HG03558 (cell line): ENCODE measurements around the gene PDZRN3.
A peak's percentile ranks its signal among the peaks of the same experiment; 100 is the strongest.
"Not testable (repeated sequence)": the region's sequence is repeated elsewhere in the genome, so short reads cannot be mapped to it uniquely, and the experiment has no call there.

Experiments used
- ATAC-seq: cut with Tn5 transposase; IDR thresholded peaks from one replicate; pipeline ENCODE4 v1.9.1; 2021; ENCODE audit warnings: moderate number of reproducible peaks; ENCODE audit not compliant: unreplicated experiment; ENCODE audit errors: extremely low read depth

Gene PDZRN3

GRCh38 chr3:73471986-73472787 lies 152.6 kb downstream of the PDZRN3 start:
- ATAC-seq: no peak

DNA sequence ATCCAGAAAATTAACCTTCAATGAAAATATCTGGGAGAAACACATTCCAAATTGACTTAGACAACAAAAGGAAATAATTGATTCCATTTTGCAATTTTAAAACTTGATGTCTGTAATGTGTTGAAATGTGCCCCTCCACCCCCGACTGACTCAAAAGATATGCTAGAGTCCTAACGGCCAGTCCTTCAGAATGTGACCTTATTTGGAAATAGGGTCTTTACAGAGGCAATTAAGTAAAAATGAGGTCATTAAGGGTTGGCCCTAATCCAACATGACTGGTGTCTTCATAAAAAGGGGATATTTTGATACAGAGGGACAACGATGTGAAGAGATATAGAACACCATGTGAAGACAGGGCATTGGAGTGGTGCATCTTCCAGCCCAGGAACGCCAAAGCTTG lies 153.9 kb downstream of the PDZRN3 start:
- ATAC-seq: no peak

DNA sequence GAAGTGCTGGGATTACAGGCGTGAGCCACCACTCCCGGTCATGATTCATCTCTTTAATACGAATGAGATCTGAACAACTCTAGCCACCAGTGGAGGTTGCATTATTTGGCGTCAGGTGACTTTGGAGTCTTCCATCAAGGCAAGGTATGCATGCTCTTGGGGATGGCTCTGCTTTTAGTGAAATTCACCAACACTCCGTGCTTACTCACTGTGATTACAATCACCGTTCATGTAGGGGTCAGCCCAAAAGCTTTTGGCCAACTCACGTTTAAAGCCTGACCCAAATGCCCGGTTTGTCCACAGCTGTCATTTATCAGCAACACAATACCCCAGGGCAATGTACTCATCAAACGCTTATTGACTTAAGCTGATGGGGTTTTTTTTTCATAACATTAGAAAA lies 155.4 kb downstream of the PDZRN3 start:
- ATAC-seq: no peak

GRCh38 chr3:73467211-73467610 lies 157.5 kb downstream of the PDZRN3 start:
- ATAC-seq: no peak

GRCh38 chr3:73465926-73466325 lies 158.8 kb downstream of the PDZRN3 start:
- no peak for ATAC-seq

- not testable (repeated sequence) for ATAC-seq
These were observed 160.6 kb downstream of the PDZRN3 start for GRCh38 chr3:73464126-73464525.

DNA sequence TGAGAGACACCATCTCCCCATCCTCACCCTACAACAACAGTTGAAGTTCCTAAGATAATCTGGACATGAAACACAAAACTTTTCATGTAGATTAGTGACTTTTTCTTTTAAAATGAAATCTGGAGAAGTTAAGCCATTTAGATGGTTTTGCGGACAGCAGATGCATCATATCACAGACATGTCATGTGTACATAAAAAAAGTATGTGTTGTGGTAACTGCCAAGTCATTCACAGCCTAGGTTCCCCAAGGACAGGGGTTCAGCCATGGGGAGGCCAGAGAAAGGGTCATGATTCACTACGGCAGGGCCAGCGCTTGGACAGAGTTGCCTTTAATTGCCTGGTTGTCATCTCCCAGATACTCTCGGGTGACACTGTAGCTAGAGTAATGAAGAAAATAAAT lies 163.2 kb downstream of the PDZRN3 start:
- ATAC-seq: no peak

- ATAC-seq: no peak
These were observed 165.0 kb downstream of the PDZRN3 start for GRCh38 chr3:73459711-73460110.

GRCh38 chr3:73453666-73454065 lies 171.1 kb downstream of the PDZRN3 start:
- ATAC-seq: no peak

- no peak for ATAC-seq
These were observed 172.0 kb downstream of the PDZRN3 start for GRCh38 chr3:73452729-73453128.

DNA sequence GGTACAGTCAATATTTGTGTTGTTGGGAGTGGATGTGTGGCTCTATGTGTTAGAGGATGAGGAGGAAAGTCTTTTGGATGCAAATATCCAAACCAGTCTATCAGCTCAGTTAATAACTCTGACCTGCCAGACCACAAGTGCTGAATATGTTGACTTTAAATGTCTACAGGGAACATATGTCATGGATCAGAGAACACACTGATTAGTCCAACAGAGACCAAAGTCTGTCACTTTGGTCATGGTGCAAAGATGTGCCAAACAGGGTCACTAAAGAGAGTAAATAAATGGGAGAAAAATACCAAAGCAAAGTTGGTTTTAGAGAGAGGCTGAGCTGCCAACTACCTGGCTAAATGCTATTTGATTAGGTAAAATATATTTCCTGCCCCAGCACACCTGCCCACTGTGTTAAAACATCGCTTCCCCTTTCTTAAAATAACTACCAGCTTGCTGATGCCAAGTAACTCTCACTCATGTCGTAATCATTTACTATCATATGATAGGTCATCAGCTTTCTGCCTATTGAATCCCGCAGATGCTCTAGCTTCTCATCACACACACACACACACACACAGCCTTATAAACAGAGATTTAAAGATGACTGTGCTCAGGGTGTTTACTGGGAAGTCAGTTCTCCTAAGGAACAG lies 173.3 kb downstream of the PDZRN3 start:
- ATAC-seq: peak; percentile 19

DNA sequence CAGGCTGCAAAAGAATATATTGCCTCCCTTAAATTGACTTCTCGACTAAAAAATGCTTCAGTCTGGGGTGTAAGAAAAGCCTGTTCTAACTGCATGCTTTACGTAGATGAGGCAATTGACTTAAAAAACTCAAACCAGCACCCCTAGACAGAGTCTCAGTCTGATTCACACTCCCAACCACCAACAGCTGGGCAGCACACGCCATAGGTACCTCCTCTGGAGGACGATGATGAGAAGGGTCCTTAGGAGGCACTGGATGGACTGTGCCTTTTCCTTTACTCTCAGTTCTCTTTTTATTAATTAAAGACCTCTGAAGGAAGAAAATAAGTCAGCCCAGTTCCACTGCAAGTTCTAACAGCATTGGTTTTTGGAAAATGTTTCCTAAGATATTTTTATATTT lies 175.0 kb downstream of the PDZRN3 start:
- ATAC-seq: peak; percentile 54

DNA sequence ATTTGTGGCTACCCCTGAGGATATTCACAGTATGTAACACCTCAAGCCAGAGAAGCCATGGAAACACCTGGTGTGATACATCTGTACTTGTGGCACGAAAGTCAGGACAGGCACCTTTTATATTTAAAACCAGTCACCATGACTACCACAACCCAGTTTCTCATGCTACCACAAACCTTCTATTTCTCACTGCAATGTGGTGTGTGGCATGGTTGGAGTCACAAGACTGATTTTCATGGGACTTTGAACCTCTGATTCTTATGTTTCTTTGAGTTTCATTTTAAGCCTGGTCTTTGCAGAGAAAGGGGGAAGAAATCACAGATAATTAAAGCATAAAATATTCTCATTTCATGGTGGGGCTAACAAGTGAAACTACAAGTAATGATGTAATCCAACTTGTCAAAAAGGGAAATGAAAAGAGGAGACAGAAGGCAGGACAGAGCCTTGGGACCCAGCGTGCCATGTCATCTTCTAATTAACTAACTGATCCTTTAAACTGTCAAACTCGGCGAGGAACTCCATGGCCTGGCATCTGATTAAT lies 175.9 kb downstream of the PDZRN3 start:
- ATAC-seq: peak; percentile 75

DNA sequence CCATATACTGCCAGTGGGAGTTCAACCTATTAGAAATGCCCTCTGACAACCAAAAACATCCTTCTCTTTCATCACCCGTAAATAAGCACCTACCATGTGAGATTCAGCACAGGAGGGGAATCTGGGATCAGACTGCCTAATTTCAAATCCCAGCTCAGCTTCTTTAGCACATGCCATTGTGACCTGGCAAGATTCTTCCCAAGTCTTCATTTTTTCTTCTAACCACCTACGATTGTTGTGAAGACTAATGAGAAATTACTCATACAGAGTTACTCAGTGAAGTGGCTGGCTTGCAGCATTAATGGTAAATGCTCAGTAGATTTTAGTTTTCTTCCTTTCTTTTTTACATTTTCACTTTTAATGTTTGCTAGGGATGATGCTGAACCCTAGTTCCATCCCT lies 176.7 kb downstream of the PDZRN3 start:
- ATAC-seq: no peak

- no peak for ATAC-seq
These were observed 177.6 kb downstream of the PDZRN3 start for GRCh38 chr3:73447111-73447510.

DNA sequence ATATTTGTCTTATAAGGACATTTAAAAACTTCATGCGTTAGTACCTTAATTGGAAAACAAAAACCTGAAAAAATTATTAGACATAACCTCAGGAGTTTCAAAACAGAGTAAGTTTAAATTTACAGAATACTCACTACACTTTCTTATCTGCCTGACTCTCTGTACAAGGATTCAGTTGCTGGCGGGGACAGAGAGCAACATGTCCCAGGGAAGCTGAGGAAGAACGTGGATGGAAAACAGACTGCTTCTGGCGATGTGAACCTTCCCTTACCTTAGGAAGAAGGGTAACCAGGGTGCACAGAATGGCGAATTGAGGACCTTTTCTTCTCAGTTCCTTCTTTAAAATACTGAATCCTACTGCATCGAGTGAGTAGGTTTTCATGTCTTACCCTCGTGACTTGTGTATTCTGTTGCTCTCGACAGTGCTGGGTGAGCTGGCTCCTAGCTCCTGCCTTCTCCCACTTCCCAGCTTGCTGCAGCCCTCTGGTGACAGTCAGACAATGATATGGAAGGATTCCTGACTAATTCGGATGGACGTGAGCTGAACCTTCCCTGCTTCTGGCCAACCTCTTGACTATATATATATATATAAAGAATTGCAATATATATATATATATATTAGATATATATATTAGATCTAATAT lies 178.2 kb downstream of the PDZRN3 start:
- no peak for ATAC-seq

GRCh38 chr3:73442886-73443285 lies 181.9 kb downstream of the PDZRN3 start:
- no peak for ATAC-seq

DNA sequence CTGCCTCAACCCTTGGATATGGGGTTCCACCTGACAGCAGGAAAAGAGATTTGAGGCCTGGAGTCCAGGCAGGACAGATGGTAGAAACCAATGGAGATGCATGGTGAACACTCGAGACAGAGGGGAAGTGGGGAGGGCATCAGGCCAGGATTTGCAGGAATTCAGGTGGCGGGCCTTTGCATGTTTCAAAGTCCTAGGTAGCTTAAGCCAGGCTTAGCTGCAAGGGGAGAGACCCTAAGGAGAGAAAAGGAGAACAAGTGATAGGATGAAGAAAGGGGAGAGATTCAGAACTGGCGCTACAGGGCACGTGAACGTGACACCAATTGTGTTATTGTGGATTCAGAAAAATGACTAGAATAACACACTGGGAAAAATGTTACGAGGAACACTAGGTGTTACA lies 182.6 kb downstream of the PDZRN3 start:
- no peak for ATAC-seq

- ATAC-seq: no peak
These were observed 186.9 kb downstream of the PDZRN3 start for GRCh38 chr3:73437828-73438227.

DNA sequence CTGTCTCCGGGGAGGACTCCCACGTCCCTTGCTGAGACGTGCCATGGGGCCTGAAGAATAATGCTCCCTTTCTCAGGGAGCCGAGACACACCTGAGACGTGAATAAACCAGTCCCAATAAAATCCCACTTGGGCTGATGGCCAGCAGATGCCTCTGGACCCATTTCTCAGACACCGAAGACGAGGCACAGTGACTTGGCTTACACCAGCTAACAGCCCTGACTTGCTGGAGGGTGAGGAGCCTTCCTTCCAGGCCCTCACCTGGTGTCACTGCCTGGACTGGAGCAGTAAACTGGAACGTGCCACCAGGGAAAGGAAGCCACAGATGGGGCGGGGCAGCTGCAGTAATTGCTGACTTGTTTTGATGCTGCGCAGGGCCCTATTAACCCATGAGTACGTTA lies 189.7 kb downstream of the PDZRN3 start:
- no peak for ATAC-seq

- ATAC-seq: no peak
These were observed 191.1 kb downstream of the PDZRN3 start for GRCh38 chr3:73433687-73434086.
